ENCODE results near the gene EIF4B. TPM values are rescaled to one million over a fixed set of nuclear protein-coding genes. Genes with fewer than 3 reads are reported as not detected.

The EIF4B gene
- total and polyA plus RNA-seq, 2 of the 13 experiments (the other 11 are each of a cell fraction or from before 2014, with no cell fraction given): 416 to 548 TPM

- TF ChIP-seq ZBTB10 (CRISPR knock-in tag; IDR thresholded peaks at IDR 0.05; ENCODE audit: borderline replicate concordance): no peak
- TF ChIP-seq HNF4G (IDR thresholded peaks at IDR 0.05; ENCODE audit: borderline replicate concordance, low read depth, low read length): no peak
- TF ChIP-seq HNF4G (CRISPR knock-in tag; IDR thresholded peaks at IDR 0.05; ENCODE audit: borderline replicate concordance, low read depth): no peak
- no peak for TF ChIP-seq ZSCAN22 (CRISPR knock-in tag; IDR thresholded peaks at IDR 0.05)
- peak; percentile 63 for TF ChIP-seq ZNF407 (CRISPR knock-in tag; IDR thresholded peaks at IDR 0.05; ENCODE audit: not compliant biosample characterization)
- TF ChIP-seq NFKB2 (CRISPR knock-in tag; IDR thresholded peaks at IDR 0.05; ENCODE audit: borderline replicate concordance): no peak
- peak; percentile 47 for TF ChIP-seq TBL1XR1 (IDR thresholded peaks at IDR 0.05; ENCODE audit: borderline replicate concordance, low read length, partially characterized antibody)
- no peak for TF ChIP-seq PBX3 (CRISPR knock-in tag; IDR thresholded peaks at IDR 0.05; ENCODE audit: borderline replicate concordance)
- no peak for TF ChIP-seq ZNF512B (CRISPR knock-in tag; IDR thresholded peaks at IDR 0.05; ENCODE audit: borderline replicate concordance)
- TF ChIP-seq ZNF691 (CRISPR knock-in tag; IDR thresholded peaks at IDR 0.05; ENCODE audit: borderline replicate concordance, low read depth): peak; percentile 51; the same call in 1 of the 2 replicates
These were observed at the start of gene EIF4B (continued) for GRCh38 chr12:53005986-53006809.
